Measurements from ENCODE around the gene KIAA0825. TPM values are rescaled to one million over a fixed set of nuclear protein-coding genes. Genes with fewer than 3 reads are reported as not detected.

KIAA0825 gene
- total RNA-seq, 2 experiments from 2014 or later: 0.19 to 0.32 TPM

- no peak for TF ChIP-seq EZH2phosphoT487 (IDR thresholded peaks at IDR 0.05; ENCODE audit: borderline replicate concordance, low read depth, low read length)
- no peak for TF ChIP-seq CTCF (conservative IDR thresholded peaks at IDR 0.05; ENCODE audit: low read length)
- Histone ChIP-seq H2AFZ (ENCODE audit: low read length) (no peak overlapping the region), H3K4me3 (ENCODE audit: low read depth, low read length, poor library complexity, severe bottlenecking) (no peak overlapping the region), H3K27ac (ENCODE audit: low read depth, low read length, poor library complexity, severe bottlenecking) (no peak overlapping the region), H3K4me1 (ENCODE audit: insufficient read depth, low read length, poor library complexity, severe bottlenecking) (no peaks in the 10 kb centered on the region), H3K9me2 (ENCODE audit: insufficient read depth, low read length) (no peaks in the 10 kb centered on the region), H3K9me3 (ENCODE audit: low read length) (no peaks in the 10 kb centered on the region), H3K4me2 (ENCODE audit: low read length) (no peak overlapping the region), H4K20me1 (ENCODE audit: insufficient read depth, low read length) (no peaks in the 10 kb centered on the region), H3K79me2 (ENCODE audit: insufficient read depth, low read depth, low read length) (no peaks in the 10 kb centered on the region), H3K36me3 (ENCODE audit: insufficient read depth, low read length) (no peaks in the 10 kb centered on the region)
- no peak for DNase-seq (ENCODE audit: low spot score)
- no TSS peak for BruUV-seq (replicated peaks)
- POLR2A ChIA-PET: no interaction called here
- intact Hi-C loops (cut with micrococcal nuclease; ENCODE audit: unreplicated experiment): no loop called here
- CTCF ChIA-PET (ENCODE audit: unreplicated experiment): no interaction called here
Measured at GRCh38 chr5:94367900-94368299, 250.5 kb downstream of the KIAA0825 start.

- ChIA-PET POLR2A (interaction anchor here (0.5 kb wide), 1 partner anchor 86 kb away, joined by 3 read pairs; no protein-coding TSS in a partner anchor), CTCF (ENCODE audit: unreplicated experiment) (no interaction called here)
- H3K4me3 ChIP-seq (ENCODE audit: low read depth, low read length, poor library complexity, severe bottlenecking): no peak overlapping the region
- no peaks in the 10 kb centered on the region for H3K79me2 ChIP-seq (ENCODE audit: insufficient read depth, low read depth, low read length)
- H3K9me2 ChIP-seq (ENCODE audit: insufficient read depth, low read length): no peaks in the 10 kb centered on the region
- DNase-seq (ENCODE audit: low spot score): no peak
- H3K36me3 ChIP-seq (ENCODE audit: insufficient read depth, low read length): no peaks in the 10 kb centered on the region
- no peak overlapping the region for H2AFZ ChIP-seq (ENCODE audit: low read length)
- H3K27ac ChIP-seq (ENCODE audit: low read depth, low read length, poor library complexity, severe bottlenecking): no peak overlapping the region
- TF ChIP-seq CTCF (conservative IDR thresholded peaks at IDR 0.05; ENCODE audit: low read length) (no peak), EZH2phosphoT487 (IDR thresholded peaks at IDR 0.05; ENCODE audit: borderline replicate concordance, low read depth, low read length) (no peak)
- no peaks in the 10 kb centered on the region for H3K4me1 ChIP-seq (ENCODE audit: insufficient read depth, low read length, poor library complexity, severe bottlenecking)
- no TSS peak for BruUV-seq (replicated peaks)
- no peak overlapping the region for H3K4me2 ChIP-seq (ENCODE audit: low read length)
- H4K20me1 ChIP-seq (ENCODE audit: insufficient read depth, low read length): no peaks in the 10 kb centered on the region
- intact Hi-C loops (cut with micrococcal nuclease; ENCODE audit: unreplicated experiment): no loop called here
- no peaks in the 10 kb centered on the region for H3K9me3 ChIP-seq (ENCODE audit: low read length)
Measured at GRCh38 chr5:94366811-94367210, 251.6 kb downstream of the KIAA0825 start.

- CTCF ChIA-PET (ENCODE audit: unreplicated experiment): no interaction called here
- no peaks in the 10 kb centered on the region for H3K9me2 ChIP-seq (ENCODE audit: insufficient read depth, low read length)
- intact Hi-C loops (cut with micrococcal nuclease; ENCODE audit: unreplicated experiment): no loop called here
Measured at GRCh38 chr5:94362857-94363256, 255.5 kb downstream of the KIAA0825 start.

More at GRCh38 chr5:94362857-94363256, 255.5 kb downstream of the KIAA0825 start:
- Histone ChIP-seq H3K9me3 (ENCODE audit: low read length) (no peaks in the 10 kb centered on the region), H3K27ac (ENCODE audit: low read depth, low read length, poor library complexity, severe bottlenecking) (no peak overlapping the region), H4K20me1 (ENCODE audit: insufficient read depth, low read length) (no peaks in the 10 kb centered on the region), H3K4me2 (ENCODE audit: low read length) (no peak overlapping the region), H2AFZ (ENCODE audit: low read length) (no peak overlapping the region), H3K4me1 (ENCODE audit: insufficient read depth, low read length, poor library complexity, severe bottlenecking) (no peaks in the 10 kb centered on the region), H3K36me3 (ENCODE audit: insufficient read depth, low read length) (no peaks in the 10 kb centered on the region), H3K4me3 (ENCODE audit: low read depth, low read length, poor library complexity, severe bottlenecking) (no peak overlapping the region), H3K79me2 (ENCODE audit: insufficient read depth, low read depth, low read length) (no peaks in the 10 kb centered on the region)
- no peak for TF ChIP-seq EZH2phosphoT487 (IDR thresholded peaks at IDR 0.05; ENCODE audit: borderline replicate concordance, low read depth, low read length)
- POLR2A ChIA-PET: no interaction called here
- DNase-seq (ENCODE audit: low spot score): no peak
- BruUV-seq (replicated peaks): no TSS peak
